VCaP (cell line): ENCODE data around the gene CASZ1.

ENCODE experiments used
- H3K27ac ChIP-seq: fragments of 450-650 bp; 2 replicates; pipeline ENCODE4 v1.5.1; 2017
- CTCF ChIP-seq: fragments of 450-650 bp; conservative IDR thresholded peaks from 2 replicates; pipeline ENCODE4 v1.5.1; 2017; ENCODE audit warnings: mild to moderate bottlenecking, moderate library complexity

The CASZ1 gene

GRCh38 chr1:10835421-10835820 lies 39.0 kb upstream of the CASZ1 start:
- no peak for TF ChIP-seq CTCF

GRCh38 chr1:10834770-10835412 lies 38.4 kb upstream of the CASZ1 start:
- H3K27ac ChIP-seq = peak overlapping the region; percentile 65; the same call in 1 of the 2 replicates

More at GRCh38 chr1:10835421-10835820, 39.0 kb upstream of the CASZ1 start:
- H3K27ac ChIP-seq = peak overlapping the region; percentile 65

GRCh38 chr1:10833630-10834557 lies 37.4 kb upstream of the CASZ1 start:
- H3K27ac ChIP-seq = no peak overlapping the region
- TF ChIP-seq CTCF = no peak

More at GRCh38 chr1:10834770-10835412, 38.4 kb upstream of the CASZ1 start:
- TF ChIP-seq CTCF = no peak

- TF ChIP-seq CTCF = no peak
- H3K27ac ChIP-seq = no peak overlapping the region
Observed at GRCh38 chr1:10832703-10833102, 36.3 kb upstream of the CASZ1 start.

- no peak overlapping the region for H3K27ac ChIP-seq
- no peak for TF ChIP-seq CTCF
Observed at GRCh38 chr1:10830961-10831668, 34.7 kb upstream of the CASZ1 start.

GRCh38 chr1:10829965-10830515 lies 33.6 kb upstream of the CASZ1 start:
- no peak overlapping the region for H3K27ac ChIP-seq
- TF ChIP-seq CTCF = no peak
